ENCODE results near the gene ZC2HC1B. TPM values are rescaled to one million over a fixed set of nuclear protein-coding genes. Genes with fewer than 3 reads are reported as not detected.

ZC2HC1B gene
- total RNA-seq, 6 experiments from 2014 or later, result not detected

DNA sequence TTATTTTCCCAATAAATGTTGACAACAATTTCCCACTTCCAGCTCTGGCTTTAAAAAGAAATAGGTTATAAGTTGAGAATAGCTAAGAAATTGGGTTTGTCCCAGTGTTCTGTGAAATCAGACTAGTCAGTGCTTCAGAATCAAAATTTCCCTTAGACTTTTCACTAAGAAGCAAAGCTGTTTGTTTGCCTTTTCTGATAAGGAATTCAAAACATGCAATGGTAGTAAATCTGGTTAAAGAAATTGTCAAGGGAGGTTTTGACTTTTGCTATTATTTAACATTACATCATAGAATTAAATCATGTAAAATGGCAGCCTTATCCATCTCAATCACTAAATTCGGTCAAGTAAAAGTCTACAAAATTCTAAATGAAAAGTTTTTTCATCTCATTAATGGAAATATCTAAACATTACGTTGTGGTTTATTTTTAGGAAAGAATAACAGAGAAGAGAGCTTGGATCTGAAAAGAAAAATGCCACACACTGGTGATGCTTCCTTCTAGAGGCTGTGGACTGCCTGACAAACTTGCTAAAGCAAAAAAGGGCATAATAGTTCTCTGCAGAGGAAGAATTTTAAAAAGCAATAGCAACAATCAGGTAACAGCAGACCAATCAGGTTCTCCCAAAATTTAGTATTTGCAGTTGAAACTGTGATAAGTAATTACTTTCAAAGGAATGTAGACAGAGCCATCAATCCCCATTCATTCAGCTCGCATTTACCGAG lies 107.4 kb downstream of the ZC2HC1B start:
- Mint-ChIP-seq H3K4me1 (ENCODE audit: low read depth) (peaks cover 11% of the 10 kb centered on the region; the same call in 1 of the 2 replicates), H3K27ac (no peak overlapping the region)

DNA sequence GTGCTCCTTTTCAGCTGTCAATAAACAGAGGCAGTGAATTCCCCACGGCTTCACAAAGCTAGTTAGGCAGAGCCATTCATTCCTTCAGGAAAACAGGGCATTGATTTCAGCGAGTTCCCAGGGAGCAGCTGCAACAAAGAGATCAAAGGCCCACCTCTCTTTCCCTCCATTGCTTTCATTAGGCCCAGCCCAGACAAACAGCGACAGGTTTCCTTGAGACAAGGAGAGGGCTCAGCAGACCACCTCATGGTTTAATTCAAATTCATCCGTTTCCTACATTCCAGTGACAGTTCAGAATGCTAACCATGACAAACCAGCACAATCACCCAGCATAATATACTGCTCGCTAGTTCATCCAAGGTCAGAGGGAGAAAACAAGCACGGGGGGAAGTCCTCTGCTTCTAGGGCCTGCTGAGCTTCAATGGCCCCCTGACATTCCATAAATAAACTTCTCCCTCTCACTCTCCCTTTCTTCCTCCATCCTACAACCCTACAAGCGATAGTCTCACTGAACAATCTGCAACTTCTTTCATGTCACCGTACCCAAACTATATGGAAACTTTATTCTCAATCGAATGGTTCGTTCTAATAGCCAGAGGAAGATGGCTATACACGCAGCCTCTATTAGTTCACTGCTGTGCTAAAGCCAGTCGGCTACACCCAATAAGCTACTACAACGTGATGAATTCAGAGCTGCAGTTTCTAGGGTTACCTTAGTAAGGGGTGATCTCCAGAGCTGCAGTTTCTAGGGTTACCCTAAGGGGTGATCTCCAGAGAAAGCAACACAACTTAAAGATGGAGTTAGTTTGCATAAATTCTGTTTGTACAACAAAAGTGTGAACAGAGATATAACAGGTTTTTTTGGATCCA lies 109.1 kb downstream of the ZC2HC1B start:
- Mint-ChIP-seq H3K36me3 (ENCODE audit: low read depth) (no peaks in the 10 kb centered on the region), H3K27me3 (ENCODE audit: insufficient read depth) (peaks cover 10% of the 10 kb centered on the region; the same call in 1 of the 2 replicates), H3K27ac (no peak overlapping the region), H3K4me1 (ENCODE audit: low read depth) (peaks cover 6% of the 10 kb centered on the region), H3K9me3 (no peaks in the 10 kb centered on the region), H3K4me3 (no peak overlapping the region)
- TF ChIP-seq, protein P1, sequence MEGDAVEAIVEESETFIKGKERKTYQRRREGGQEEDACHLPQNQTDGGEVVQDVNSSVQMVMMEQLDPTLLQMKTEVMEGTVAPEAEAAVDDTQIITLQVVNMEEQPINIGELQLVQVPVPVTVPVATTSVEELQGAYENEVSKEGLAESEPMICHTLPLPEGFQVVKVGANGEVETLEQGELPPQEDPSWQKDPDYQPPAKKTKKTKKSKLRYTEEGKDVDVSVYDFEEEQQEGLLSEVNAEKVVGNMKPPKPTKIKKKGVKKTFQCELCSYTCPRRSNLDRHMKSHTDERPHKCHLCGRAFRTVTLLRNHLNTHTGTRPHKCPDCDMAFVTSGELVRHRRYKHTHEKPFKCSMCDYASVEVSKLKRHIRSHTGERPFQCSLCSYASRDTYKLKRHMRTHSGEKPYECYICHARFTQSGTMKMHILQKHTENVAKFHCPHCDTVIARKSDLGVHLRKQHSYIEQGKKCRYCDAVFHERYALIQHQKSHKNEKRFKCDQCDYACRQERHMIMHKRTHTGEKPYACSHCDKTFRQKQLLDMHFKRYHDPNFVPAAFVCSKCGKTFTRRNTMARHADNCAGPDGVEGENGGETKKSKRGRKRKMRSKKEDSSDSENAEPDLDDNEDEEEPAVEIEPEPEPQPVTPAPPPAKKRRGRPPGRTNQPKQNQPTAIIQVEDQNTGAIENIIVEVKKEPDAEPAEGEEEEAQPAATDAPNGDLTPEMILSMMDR (IDR thresholded peaks at IDR 0.05), result no peak
- DNase-seq, result no peak

More for the DNA sequence above, 107.4 kb downstream of the ZC2HC1B start:
- TF ChIP-seq, protein P1 (IDR thresholded peaks at IDR 0.05), result no peak
- no peak overlapping the region for H3K4me3 Mint-ChIP-seq
- DNase-seq, result no peak
- peaks cover 10% of the 10 kb centered on the region; the same call in 1 of the 2 replicates for H3K27me3 Mint-ChIP-seq (ENCODE audit: insufficient read depth)
- H3K9me3 Mint-ChIP-seq, result no peaks in the 10 kb centered on the region
- no peaks in the 10 kb centered on the region for H3K36me3 Mint-ChIP-seq (ENCODE audit: low read depth)

DNA sequence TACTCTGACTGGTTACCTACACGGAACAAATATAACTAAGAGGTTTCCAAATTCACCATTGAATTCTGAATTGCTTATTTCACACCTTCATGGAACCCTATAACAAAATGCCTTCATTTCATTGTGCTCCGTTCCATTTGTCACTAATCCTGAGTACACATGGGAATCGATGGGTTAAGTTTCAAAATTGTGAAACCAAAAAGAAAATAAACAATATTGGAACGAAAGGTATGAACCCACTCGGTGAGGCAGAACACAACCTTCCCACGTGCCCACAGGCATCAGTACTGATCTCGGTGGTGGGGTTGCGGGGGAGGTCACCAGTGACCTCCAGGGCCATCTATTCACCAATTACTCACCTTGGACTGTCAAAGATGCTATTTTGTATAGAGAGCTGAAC lies 109.8 kb downstream of the ZC2HC1B start:
- TF ChIP-seq, protein P1 (IDR thresholded peaks at IDR 0.05), result no peak

DNA sequence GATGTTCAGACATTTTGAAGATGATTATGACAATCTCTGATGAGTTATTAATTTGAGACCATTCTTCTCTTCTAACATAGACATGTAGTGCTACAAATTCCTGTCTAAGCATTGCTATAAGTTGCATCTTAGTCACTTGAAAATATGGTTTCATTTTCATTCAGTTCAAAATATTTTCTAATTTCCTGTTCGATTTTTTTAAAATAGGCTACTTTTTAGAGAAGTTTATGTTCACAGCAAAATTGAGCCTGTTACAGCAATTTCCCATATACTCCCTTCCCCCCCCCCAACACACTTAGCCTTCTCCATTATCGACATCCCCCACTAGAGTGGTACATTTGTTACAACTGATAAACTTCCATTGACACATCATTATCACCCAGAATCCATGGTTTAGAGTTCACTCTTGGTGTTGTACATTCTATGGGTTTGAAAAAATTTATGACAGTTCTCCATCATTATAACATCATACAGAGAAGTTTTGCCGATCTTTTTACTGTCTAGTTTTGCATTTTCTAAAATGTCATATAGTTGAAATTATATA lies 112.6 kb downstream of the ZC2HC1B start:
- H3K27ac Mint-ChIP-seq, result no peak overlapping the region
- no peak for DNase-seq
- H3K36me3 Mint-ChIP-seq (ENCODE audit: low read depth), result no peaks in the 10 kb centered on the region
- TF ChIP-seq, protein P1 (IDR thresholded peaks at IDR 0.05), result no peak
- no peaks in the 10 kb centered on the region for H3K9me3 Mint-ChIP-seq
- no peak overlapping the region; the same call in 1 of the 2 replicates for H3K4me3 Mint-ChIP-seq
- H3K4me1 Mint-ChIP-seq (ENCODE audit: low read depth), result peaks cover 6% of the 10 kb centered on the region
- H3K27me3 Mint-ChIP-seq (ENCODE audit: insufficient read depth), result peaks cover 6% of the 10 kb centered on the region; the same call in 1 of the 2 replicates

More for the DNA sequence above, 109.8 kb downstream of the ZC2HC1B start:
- H3K4me3 Mint-ChIP-seq, result no peak overlapping the region
- peaks cover 6% of the 10 kb centered on the region for H3K4me1 Mint-ChIP-seq (ENCODE audit: low read depth)
- no peaks in the 10 kb centered on the region for H3K36me3 Mint-ChIP-seq (ENCODE audit: low read depth)
- no peak for DNase-seq
- H3K27ac Mint-ChIP-seq, result no peak overlapping the region
- peaks cover 10% of the 10 kb centered on the region; the same call in 1 of the 2 replicates for H3K27me3 Mint-ChIP-seq (ENCODE audit: insufficient read depth)
- H3K9me3 Mint-ChIP-seq, result no peaks in the 10 kb centered on the region

DNA sequence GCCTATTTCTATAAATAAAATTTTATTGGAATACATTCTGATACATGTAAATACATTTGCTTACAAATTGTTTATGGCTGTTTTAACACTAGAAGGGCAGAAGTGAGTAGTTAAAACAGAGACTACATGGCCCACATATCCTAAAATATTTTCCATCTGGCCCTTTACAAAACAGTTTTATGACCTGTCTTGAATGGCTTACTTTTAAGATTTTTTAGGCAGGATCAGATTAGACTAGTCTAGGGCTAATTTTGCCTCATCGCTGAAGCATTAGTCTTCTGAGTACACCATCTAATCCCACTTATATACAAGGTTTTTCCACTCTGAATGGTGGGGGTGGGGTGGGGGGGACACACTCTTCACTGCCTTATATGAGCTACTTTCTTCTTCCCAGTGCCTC lies 116.6 kb downstream of the ZC2HC1B start:
- peaks cover 6% of the 10 kb centered on the region for H3K4me1 Mint-ChIP-seq (ENCODE audit: low read depth)
- H3K36me3 Mint-ChIP-seq (ENCODE audit: low read depth), result no peaks in the 10 kb centered on the region
- peaks cover 2% of the 10 kb centered on the region; the same call in 1 of the 2 replicates for H3K27me3 Mint-ChIP-seq (ENCODE audit: insufficient read depth)
- H3K27ac Mint-ChIP-seq, result no peak overlapping the region
- no peaks in the 10 kb centered on the region for H3K9me3 Mint-ChIP-seq
- TF ChIP-seq, protein P1 (IDR thresholded peaks at IDR 0.05), result no peak
- DNase-seq, result no peak
- no peak overlapping the region for H3K4me3 Mint-ChIP-seq
